ENCODE results near the gene SCAMP2. TPM values are rescaled to one million over a fixed set of nuclear protein-coding genes. Genes with fewer than 3 reads are reported as not detected.

SCAMP2 gene
- total RNA-seq, 1 donor from 2014 or later: 56.7 TPM

- Histone ChIP-seq H3K9me3 (no peaks in the 10 kb centered on the region), H3K36me3 (no peaks in the 10 kb centered on the region), H3K27ac (no peak overlapping the region), H3K27me3 (no peaks in the 10 kb centered on the region), H3K4me3 (no peak overlapping the region), H3K4me1 (peaks cover 28% of the 10 kb centered on the region)
- TF ChIP-seq POLR2AphosphoS5 (IDR thresholded peaks at IDR 0.05; ENCODE audit: insufficient read depth in 1 of 2, low read depth in 1 of 2): no peak
- TF ChIP-seq, protein P1, sequence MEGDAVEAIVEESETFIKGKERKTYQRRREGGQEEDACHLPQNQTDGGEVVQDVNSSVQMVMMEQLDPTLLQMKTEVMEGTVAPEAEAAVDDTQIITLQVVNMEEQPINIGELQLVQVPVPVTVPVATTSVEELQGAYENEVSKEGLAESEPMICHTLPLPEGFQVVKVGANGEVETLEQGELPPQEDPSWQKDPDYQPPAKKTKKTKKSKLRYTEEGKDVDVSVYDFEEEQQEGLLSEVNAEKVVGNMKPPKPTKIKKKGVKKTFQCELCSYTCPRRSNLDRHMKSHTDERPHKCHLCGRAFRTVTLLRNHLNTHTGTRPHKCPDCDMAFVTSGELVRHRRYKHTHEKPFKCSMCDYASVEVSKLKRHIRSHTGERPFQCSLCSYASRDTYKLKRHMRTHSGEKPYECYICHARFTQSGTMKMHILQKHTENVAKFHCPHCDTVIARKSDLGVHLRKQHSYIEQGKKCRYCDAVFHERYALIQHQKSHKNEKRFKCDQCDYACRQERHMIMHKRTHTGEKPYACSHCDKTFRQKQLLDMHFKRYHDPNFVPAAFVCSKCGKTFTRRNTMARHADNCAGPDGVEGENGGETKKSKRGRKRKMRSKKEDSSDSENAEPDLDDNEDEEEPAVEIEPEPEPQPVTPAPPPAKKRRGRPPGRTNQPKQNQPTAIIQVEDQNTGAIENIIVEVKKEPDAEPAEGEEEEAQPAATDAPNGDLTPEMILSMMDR (IDR thresholded peaks at IDR 0.05): no peak
- TF ChIP-seq POLR2A (IDR thresholded peaks at IDR 0.05): no peak
- DNase-seq (ENCODE audit: extremely low spot score in 2 of 2): no peak
- intact Hi-C loops (cut with DNase I): no loop called here
Observed at GRCh38 chr15:74815961-74816360, 57.2 kb downstream of the SCAMP2 start.

DNA sequence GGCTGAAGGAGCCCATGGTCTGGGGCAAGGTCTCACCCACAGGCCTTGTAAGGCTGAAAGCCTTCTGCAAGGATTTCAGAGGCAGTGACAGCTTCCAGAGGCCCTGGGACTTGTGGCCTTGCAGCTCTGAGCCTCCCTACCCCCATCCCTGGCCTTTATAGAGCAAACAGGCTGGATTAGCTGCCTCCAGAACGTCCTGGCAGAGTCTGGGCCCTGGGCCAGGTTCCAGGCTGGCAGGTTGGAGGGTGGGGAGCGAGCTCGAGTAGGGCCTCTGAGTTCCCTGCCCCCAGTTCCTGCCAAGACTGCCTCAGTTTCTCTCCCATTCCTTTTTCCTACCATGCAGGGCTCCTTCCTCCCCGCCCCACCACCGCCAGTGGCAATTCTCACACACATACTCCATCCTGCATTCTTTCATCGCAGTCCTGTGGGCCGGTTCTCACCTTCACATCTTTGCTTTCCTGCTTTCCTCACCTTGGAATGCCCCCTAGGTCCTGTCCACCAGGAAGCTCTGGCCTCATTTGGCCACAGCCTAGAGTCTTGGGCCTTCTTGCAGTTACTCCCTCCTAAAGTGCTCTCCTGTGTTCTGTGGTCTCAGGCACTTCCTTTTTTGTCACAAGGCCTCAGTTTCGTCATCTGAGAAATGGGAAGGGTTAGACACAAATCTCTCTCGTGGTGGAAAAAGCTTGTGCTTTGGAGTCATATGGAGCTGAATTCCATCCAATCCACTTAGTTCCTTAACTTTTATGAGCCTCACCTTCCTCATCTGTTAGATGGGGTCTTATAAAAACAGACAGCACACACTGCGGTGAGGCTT lies 57.8 kb downstream of the SCAMP2 start:
- H3K4me1 ChIP-seq: peaks cover 28% of the 10 kb centered on the region
- intact Hi-C loops (cut with DNase I): no loop called here
- TF ChIP-seq POLR2A (IDR thresholded peaks at IDR 0.05) (no peak), POLR2AphosphoS5 (IDR thresholded peaks at IDR 0.05; ENCODE audit: insufficient read depth in 1 of 2, low read depth in 1 of 2) (no peak)
- TF ChIP-seq, protein P1 (IDR thresholded peaks at IDR 0.05): no peak

DNA sequence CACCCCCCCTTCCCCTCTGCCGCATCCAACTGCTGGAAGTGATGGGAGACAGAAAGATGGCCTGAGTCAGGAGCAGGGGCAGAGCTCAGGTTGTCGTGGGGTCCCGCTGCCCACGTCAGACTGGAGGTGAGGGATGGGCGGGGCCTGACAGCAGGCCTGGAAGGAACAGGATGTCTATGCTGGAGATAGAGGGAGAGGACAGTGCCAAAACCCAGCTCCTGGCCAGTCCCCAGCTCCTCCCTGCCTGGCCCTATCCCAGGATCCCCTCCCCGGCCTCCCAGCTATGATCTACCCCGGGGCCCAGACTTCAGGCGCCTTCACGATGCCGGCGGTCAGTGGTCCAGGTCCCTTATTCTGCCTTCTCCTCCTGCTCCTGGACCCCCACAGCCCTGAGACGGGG lies 60.6 kb downstream of the SCAMP2 start, which contains the start of gene LMAN1L:
LMAN1L (plus strand) TSS at position 303 of the 400 bp plus-strand sequence; CDS start at position 323, 20 bp downstream.
- Histone ChIP-seq H3K36me3 (no peaks in the 10 kb centered on the region), H3K9me3 (no peaks in the 10 kb centered on the region), H3K4me1 (peaks cover 22% of the 10 kb centered on the region), H3K27me3 (no peaks in the 10 kb centered on the region), H3K4me3 (no peak within 1 kb of the TSS), H3K27ac (no peak within 1 kb of the TSS)
- no peak for DNase-seq (ENCODE audit: extremely low spot score in 2 of 2)
- no peak for TF ChIP-seq POLR2AphosphoS5 (IDR thresholded peaks at IDR 0.05; ENCODE audit: insufficient read depth in 1 of 2, low read depth in 1 of 2)
- TF ChIP-seq, protein P1 (IDR thresholded peaks at IDR 0.05): no peak
- no peak for TF ChIP-seq POLR2A (IDR thresholded peaks at IDR 0.05)
- intact Hi-C loops (cut with DNase I): no loop called here

More for the DNA sequence above, 57.8 kb downstream of the SCAMP2 start:
- no peaks in the 10 kb centered on the region for H3K27me3 ChIP-seq
- no peak overlapping the region for H3K4me3 ChIP-seq
- no peaks in the 10 kb centered on the region for H3K36me3 ChIP-seq
- DNase-seq (ENCODE audit: extremely low spot score in 2 of 2): no peak
- H3K27ac ChIP-seq: no peak overlapping the region
- no peaks in the 10 kb centered on the region for H3K9me3 ChIP-seq

DNA sequence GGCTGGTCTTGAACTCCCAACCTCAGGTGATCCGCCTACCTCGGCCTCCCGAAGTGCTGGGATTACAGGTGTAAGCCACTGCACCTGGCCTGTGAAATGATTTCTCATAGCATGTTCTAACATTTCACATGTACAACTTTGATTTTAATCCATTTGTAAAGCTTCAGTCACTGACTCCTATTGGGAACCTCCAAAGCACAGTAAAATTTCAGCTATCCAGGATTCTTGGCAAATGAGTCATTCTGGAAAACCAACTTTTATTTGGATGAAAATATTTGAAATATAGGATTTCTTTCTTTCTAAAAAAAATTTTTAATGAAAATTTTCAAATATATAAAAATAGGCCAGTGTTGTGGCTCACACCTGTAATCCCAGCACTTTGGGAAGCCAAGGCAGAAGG lies 63.2 kb downstream of the SCAMP2 start:
- Histone ChIP-seq H3K4me3 (no peak overlapping the region), H3K27me3 (no peaks in the 10 kb centered on the region), H3K4me1 (peaks cover 10% of the 10 kb centered on the region), H3K27ac (no peak overlapping the region), H3K36me3 (no peaks in the 10 kb centered on the region), H3K9me3 (no peaks in the 10 kb centered on the region)
- no peak for TF ChIP-seq POLR2A (IDR thresholded peaks at IDR 0.05)
- TF ChIP-seq, protein P1 (IDR thresholded peaks at IDR 0.05): no peak
- no peak for TF ChIP-seq POLR2AphosphoS5 (IDR thresholded peaks at IDR 0.05; ENCODE audit: insufficient read depth in 1 of 2, low read depth in 1 of 2)
- intact Hi-C loops (cut with DNase I): no loop called here
- no peak for DNase-seq (ENCODE audit: extremely low spot score in 2 of 2)

GRCh38 chr15:74809242-74809641 lies 63.9 kb downstream of the SCAMP2 start:
- intact Hi-C loops (cut with DNase I): no loop called here
- DNase-seq (ENCODE audit: extremely low spot score in 2 of 2): no peak
- Histone ChIP-seq H3K4me3 (no peak overlapping the region), H3K27me3 (no peaks in the 10 kb centered on the region), H3K27ac (no peak overlapping the region), H3K36me3 (no peaks in the 10 kb centered on the region), H3K4me1 (peaks cover 10% of the 10 kb centered on the region), H3K9me3 (no peaks in the 10 kb centered on the region)
- TF ChIP-seq, protein P1 (IDR thresholded peaks at IDR 0.05): no peak
- TF ChIP-seq POLR2AphosphoS5 (IDR thresholded peaks at IDR 0.05; ENCODE audit: insufficient read depth in 1 of 2, low read depth in 1 of 2) (no peak), POLR2A (IDR thresholded peaks at IDR 0.05) (no peak)
